Mucosa of descending colon (tissue), 3 donors: ENCODE results near the gene TCF12. TPM values are rescaled to one million over a fixed set of nuclear protein-coding genes. Genes with fewer than 3 reads are reported as not detected.

ENCODE experiments used
- ATAC-seq: fragments of 200-7000 bp; cut with Tn5 transposase; one replicate; pipeline ENCODE4 v1.9.1; 2020; ENCODE audit warnings: mild to moderate bottlenecking, moderate library complexity
- DNase-seq, 3 donors: peaks; one replicate each; pipeline ENCODE4 v3.0.0-alpha.2; 2020
- H3K36me3 ChIP-seq: fragments of 200-600 bp; one replicate; pipeline ENCODE4 v1.8.0; 2021; ENCODE audit warnings: low read depth, mild to moderate bottlenecking
- H3K4me1 ChIP-seq: fragments of 200-600 bp; one replicate; pipeline ENCODE4 v1.8.0; 2021; ENCODE audit warnings: low read depth, mild to moderate bottlenecking
- H3K4me3 ChIP-seq: fragments of 200-600 bp; one replicate; pipeline ENCODE4 v1.8.0; 2021; ENCODE audit warnings: mild to moderate bottlenecking
- H3K9me3 ChIP-seq: fragments of 200-600 bp; one replicate; pipeline ENCODE4 v1.8.0; 2021; ENCODE audit warnings: mild to moderate bottlenecking
- CTCF ChIP-seq: fragments of 200-600 bp; IDR thresholded peaks from one replicate; pipeline ENCODE4 v1.8.0; 2022; ENCODE audit warnings: antibody characterized with exemption, mild to moderate bottlenecking
- intact Hi-C, 2 donors: fragments of 100-400 bp; cut with DNase I in 1 of 2; cut with micrococcal nuclease in 1 of 2; formaldehyde crosslinking; loops; one replicate each; pipeline versions ENCODE4 v1.11.0 to v1.11.1; 2022; cut with DNase I, micrococcal nuclease
- total RNA-seq, 3 donors: library from RNA; stranded (reverse); fragmentation: NEBNext Ultra II Directional in 2 of 3; extraction: Animal tissue kit (Norgen Biotek cat#: 25700) in 2 of 3; gene quantifications; one replicate each; pipeline versions ENCODE4 v1.2.1 to v1.2.4, GENCODE V29; 2021 to 2023
- donor health status: DM: no; HTN: no; CAD: no; lungs with moderate emphysema.
- donor health status: DM: no; HTN: no; CAD: no.
- donor health status: DM: no; HTN: yes; CAD: no.

The TCF12 gene
- total RNA-seq, 3 donors from 2014 or later = 74.1 to 118 (median 106) TPM

GRCh38 chr15:57082054-57082728, 163.7 kb downstream of the TCF12 start:
- Histone ChIP-seq H3K9me3 (no peaks in the 10 kb centered on the region), H3K4me3 (no peak overlapping the region), H3K36me3 (no peaks in the 10 kb centered on the region), H3K4me1 (peaks cover 22% of the 10 kb centered on the region)
- TF ChIP-seq CTCF = no peak
- peak; percentile 91 for ATAC-seq
- intact Hi-C loops = loop anchor here in 1 of 2 donors (1.0 kb wide), 1 partner anchor 17 kb away; no protein-coding TSS in a partner anchor
- DNase-seq = peak in 1 of 3 donors; percentile 63

GRCh38 chr15:57084192-57084591, 165.7 kb downstream of the TCF12 start:
- TF ChIP-seq CTCF = no peak
- ATAC-seq = no peak

GRCh38 chr15:57085267-57085666, 166.8 kb downstream of the TCF12 start:
- Histone ChIP-seq H3K9me3 (no peaks in the 10 kb centered on the region), H3K4me1 (peaks cover 20% of the 10 kb centered on the region), H3K4me3 (no peak overlapping the region), H3K36me3 (no peaks in the 10 kb centered on the region)
- intact Hi-C loops = no loop called here
- no peak for TF ChIP-seq CTCF
- ATAC-seq (no peak), DNase-seq (no peak)

More at GRCh38 chr15:57084192-57084591, 165.7 kb downstream of the TCF12 start:
- intact Hi-C loops = no loop called here
- no peaks in the 10 kb centered on the region for H3K9me3 ChIP-seq
- no peaks in the 10 kb centered on the region for H3K36me3 ChIP-seq
- peaks cover 22% of the 10 kb centered on the region for H3K4me1 ChIP-seq
- no peak overlapping the region for H3K4me3 ChIP-seq
- DNase-seq = no peak

- no peak for TF ChIP-seq CTCF
- Histone ChIP-seq H3K9me3 (no peaks in the 10 kb centered on the region), H3K36me3 (no peaks in the 10 kb centered on the region), H3K4me3 (no peak overlapping the region), H3K4me1 (peaks cover 6% of the 10 kb centered on the region)
- DNase-seq (no peak), ATAC-seq (no peak)
- intact Hi-C loops = no loop called here
Observed at GRCh38 chr15:57086857-57087427, 168.5 kb downstream of the TCF12 start.

GRCh38 chr15:57089815-57090495, 171.5 kb downstream of the TCF12 start:
- intact Hi-C loops = no loop called here

More at GRCh38 chr15:57089815-57090495, 171.5 kb downstream of the TCF12 start:
- H3K4me3 ChIP-seq = no peak overlapping the region
- no peaks in the 10 kb centered on the region for H3K4me1 ChIP-seq
- DNase-seq (no peak), ATAC-seq (no peak)
- H3K36me3 ChIP-seq = no peaks in the 10 kb centered on the region
- TF ChIP-seq CTCF = no peak
- no peaks in the 10 kb centered on the region for H3K9me3 ChIP-seq
